Transverse colon (tissue), 4 donors: ENCODE results near the gene MANSC4. TPM values are rescaled to one million over a fixed set of nuclear protein-coding genes. Genes with fewer than 3 reads are reported as not detected.

ENCODE experiments used
- DNase-seq: peaks from one replicate; pipeline ENCODE4 v3.0.0-alpha.2; 2019
- H3K27ac ChIP-seq, 4 donors: fragments of 200-600 bp; sonication (generic); 2 replicates each; pipeline ENCODE4 v1.5.1; 2016 to 2018; ENCODE audit warnings: inconsistent platforms in 4 of 4
- H3K27me3 ChIP-seq: fragments of 200-600 bp; sonication (generic); 2 replicates; pipeline ENCODE4 v1.5.1; 2017; ENCODE audit warnings: inconsistent platforms
- H3K36me3 ChIP-seq, 4 donors: fragments of 200-600 bp; sonication (generic); 2 replicates each; pipeline ENCODE4 v1.5.1; 2017 to 2019; ENCODE audit warnings: inconsistent platforms in 4 of 4
- H3K4me1 ChIP-seq, 4 donors: fragments of 200-600 bp; sonication (generic); 2 replicates each; pipeline ENCODE4 v1.5.1; 2017 to 2020; ENCODE audit warnings: inconsistent platforms in 4 of 4
- H3K4me3 ChIP-seq, 4 donors: fragments of 200-600 bp; sonication (generic); 1 replicate in 1 of 4; 2 replicates in 3 of 4; pipeline versions ENCODE4 v1.5.1 to v1.6.1; 2017 to 2019; ENCODE audit warnings: inconsistent platforms in 4 of 4
- H3K9me3 ChIP-seq, 2 donors: fragments of 200-600 bp; sonication (generic); 2 replicates each; pipeline ENCODE4 v1.5.1; 2017 to 2019; ENCODE audit warnings: inconsistent platforms in 2 of 2
- CTCF ChIP-seq, 5 experiments: fragments of 200-600 bp in 3 of 5; fragments of 450-650 bp in 2 of 5; sonication (generic) in 3 of 5; IDR thresholded peaks; 1 replicate in 2 of 5; 2 replicates in 3 of 5; pipeline ENCODE4 v1.5.1; 2016 to 2017; ENCODE audit warnings: antibody characterized with exemption in 5 of 5, inconsistent platforms in 3 of 5, mild to moderate bottlenecking in 2 of 5, moderate library complexity in 1 of 5
- EP300 ChIP-seq: sonication (generic); formaldehyde crosslinking; IDR thresholded peaks from one replicate; pipeline ENCODE4 v1.6.1; 2017; ENCODE audit warnings: antibody characterized with exemption, low read depth
- POLR2A ChIP-seq: fragments of 450-650 bp; IDR thresholded peaks from one replicate; pipeline ENCODE4 v1.6.1; 2016; ENCODE audit warnings: antibody characterized with exemption, mild to moderate bottlenecking, moderate library complexity
- POLR2AphosphoS5 ChIP-seq, 3 donors: sonication (generic); formaldehyde crosslinking; IDR thresholded peaks; one replicate each; pipeline ENCODE4 v1.6.1; 2016; ENCODE audit warnings: antibody characterized with exemption in 3 of 3
- WGBS, 2 donors: methylation state at CpG; one replicate each; pipeline ENCODE4 v1.1.5; 2018; ENCODE audit warnings: low coverage in 1 of 2; 5-methylcytosine and 5-hydroxymethylcytosine counted together
- in situ Hi-C, 4 donors: fragments of 200-750 bp; cut with MboI; loops; one replicate each; pipeline versions ENCODE4 v1.15.0 to v1.15.1; 2017; ENCODE audit warnings: low sequenced_read_pairs in 3 of 4, low pct_ligation_motif_present in 1 of 4, low pct_unique_long_range_greater_than_20kb in 1 of 4
- intact Hi-C: fragments of 100-400 bp; cut with DNase I; formaldehyde crosslinking; loops from one replicate; pipeline ENCODE4 v1.15.1; 2023; ENCODE audit warnings: low total_unique reads
- total RNA-seq, 4 donors: library from RNA; depleted of rRNA; stranded (reverse); fragments of >200 nt; gene quantifications; one replicate each; pipeline ENCODE4 v1.1.0, GENCODE V29; 2016

Gene MANSC4
- total RNA-seq, 4 donors from 2014 or later = not detected

DNA sequence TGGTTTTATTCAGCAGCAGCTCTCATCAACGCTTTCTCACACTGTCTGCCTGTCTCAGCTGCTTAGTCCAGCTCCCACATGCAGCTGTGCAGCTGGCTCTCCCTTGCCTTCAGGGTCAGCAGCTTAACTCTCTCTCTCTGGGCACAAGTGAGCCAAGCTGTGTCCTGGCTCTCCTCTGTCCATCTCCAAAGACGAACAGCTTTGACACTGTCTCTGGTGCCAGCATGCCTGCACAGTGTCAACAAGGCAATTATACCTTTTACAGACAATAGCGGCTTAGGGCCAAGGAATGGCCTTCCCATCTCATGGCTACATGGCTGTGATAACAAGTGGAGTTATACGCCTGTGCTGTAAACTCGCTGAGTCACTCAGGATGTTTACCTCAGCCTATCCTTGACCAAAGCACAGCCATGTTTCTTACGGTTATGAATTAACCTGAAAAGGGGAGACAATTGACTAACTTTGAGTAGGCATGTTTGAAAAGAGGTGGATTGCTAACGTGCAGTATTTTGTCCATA lies 38.4 kb upstream of the MANSC4 start:
- intact Hi-C loops = loop anchor here (10.0 kb wide), 1 partner anchor 84 kb away; no protein-coding TSS in a partner anchor
- TF ChIP-seq POLR2AphosphoS5 (IDR thresholded peaks at IDR 0.05) = peak in 2 of 3 donors; percentile 9 to 23
- TF ChIP-seq EP300 = no peak
- no peak for DNase-seq
- Histone ChIP-seq H3K4me3 (no peak overlapping the region), H3K27ac (peak overlapping the region in 2 of 4 donors; percentile 16 to 18), H3K4me1 (peaks cover 0 to 18% (median 12%) of the 10 kb centered on the region in 4 donors), H3K27me3 (no peaks in the 10 kb centered on the region), H3K9me3 (no peaks in the 10 kb centered on the region), H3K36me3 (no peaks in the 10 kb centered on the region)
- 45 to 52% methylated on average over 2 to 7 of the region's 7 CpGs for WGBS, 2 donors
- in situ Hi-C loops = loop anchor here in 1 of 4 donors (10.0 kb wide), 1 partner anchor 84 kb away; no protein-coding TSS in a partner anchor

GRCh38 chr12:27817766-27818165 lies 37.7 kb upstream of the MANSC4 start:
- Histone ChIP-seq H3K4me1 (peaks cover 0 to 18% (median 12%) of the 10 kb centered on the region in 4 donors), H3K4me3 (no peak overlapping the region), H3K27me3 (no peaks in the 10 kb centered on the region), H3K9me3 (no peaks in the 10 kb centered on the region), H3K36me3 (no peaks in the 10 kb centered on the region), H3K27ac (peak overlapping the region in 1 of 4 donors; percentile 16)
- in situ Hi-C loops (loop anchor here in 1 of 4 donors (10.0 kb wide), 1 partner anchor 83 kb away; no protein-coding TSS in a partner anchor), intact Hi-C loops (loop anchor here (10.0 kb wide), 1 partner anchor 83 kb away; no protein-coding TSS in a partner anchor)
- WGBS, 2 donors = 76 to 81% methylated on average over 3 to 4 of the region's 4 CpGs
- DNase-seq = no peak
- TF ChIP-seq EP300 (no peak), POLR2AphosphoS5 (IDR thresholded peaks at IDR 0.05) (no peak), POLR2A (no peak), CTCF (IDR thresholded peaks at IDR 0.05) (no peak)

DNA sequence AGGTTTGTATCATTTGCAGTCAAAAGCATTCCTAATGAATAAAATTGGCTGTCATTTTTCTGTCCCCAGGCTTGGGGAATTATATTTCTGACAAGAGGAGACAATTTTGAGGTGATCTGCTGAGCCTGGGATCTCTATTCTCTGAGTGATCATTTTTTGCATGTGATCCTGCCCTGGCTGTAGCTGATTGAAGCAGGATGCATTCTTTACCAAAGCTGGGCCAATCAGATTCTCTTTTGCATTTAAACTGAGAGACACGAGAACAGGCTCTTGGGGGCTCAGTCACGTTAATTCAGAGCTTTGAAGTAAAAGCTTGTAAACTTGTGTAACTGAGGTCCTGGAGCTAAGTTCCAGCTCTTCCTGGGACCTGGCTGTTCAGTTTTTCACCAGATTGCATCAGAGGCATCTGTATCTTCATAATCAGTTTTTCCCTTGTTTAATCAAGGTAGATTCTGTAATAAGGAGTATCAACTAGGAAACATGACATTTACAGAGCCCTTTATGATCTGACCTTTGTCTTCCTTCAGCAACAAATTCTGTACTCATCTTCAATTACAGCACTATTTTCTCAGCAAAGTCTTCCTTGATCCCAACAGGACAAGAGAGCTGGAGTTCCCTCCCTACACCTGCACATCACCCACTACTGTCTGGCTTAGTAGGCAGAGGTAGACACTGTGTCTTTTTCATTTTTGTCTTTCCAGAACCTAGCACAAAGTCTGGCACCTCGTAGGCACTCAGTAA lies 35.0 kb upstream of the MANSC4 start:
- intact Hi-C loops = loop anchor here (10.0 kb wide), 1 partner anchor 80 kb away; no protein-coding TSS in a partner anchor
- peak overlapping the region in 1 of 4 donors; percentile 15 for H3K27ac ChIP-seq
- no peaks in the 10 kb centered on the region for H3K36me3 ChIP-seq
- peaks cover 0 to 4% (median 0%) of the 10 kb centered on the region in 4 donors for H3K4me1 ChIP-seq
- in situ Hi-C loops = loop anchor here in 1 of 4 donors (10.0 kb wide), 1 partner anchor 80 kb away; no protein-coding TSS in a partner anchor
- 10 to 57% methylated on average over 1 to 3 of the region's 3 CpGs for WGBS, 2 donors
- H3K27me3 ChIP-seq = no peaks in the 10 kb centered on the region
- DNase-seq = no peak
- H3K9me3 ChIP-seq = no peaks in the 10 kb centered on the region
- TF ChIP-seq CTCF (IDR thresholded peaks at IDR 0.05) (no peak), POLR2AphosphoS5 (IDR thresholded peaks at IDR 0.05) (no peak), EP300 (no peak), POLR2A (no peak)
- no peak overlapping the region for H3K4me3 ChIP-seq

- TF ChIP-seq POLR2A (no peak), EP300 (no peak)
- H3K36me3 ChIP-seq = no peaks in the 10 kb centered on the region
- H3K27ac ChIP-seq = no peak overlapping the region
- H3K4me3 ChIP-seq = no peak overlapping the region
- 67% methylated on average over 2 of the region's 2 CpGs for WGBS, 2 donors
- no peaks in the 10 kb centered on the region for H3K9me3 ChIP-seq
- intact Hi-C loops (loop anchor here (10.0 kb wide), 1 partner anchor 80 kb away; no protein-coding TSS in a partner anchor), in situ Hi-C loops (loop anchor here in 1 of 4 donors (10.0 kb wide), 1 partner anchor 80 kb away; no protein-coding TSS in a partner anchor)
- peaks cover 0 to 4% (median 0%) of the 10 kb centered on the region in 4 donors for H3K4me1 ChIP-seq
- H3K27me3 ChIP-seq = no peaks in the 10 kb centered on the region
- DNase-seq = no peak
Observed at GRCh38 chr12:27814411-27814810, 34.4 kb upstream of the MANSC4 start.

- no peak overlapping the region for H3K27ac ChIP-seq
- in situ Hi-C loops (loop anchor here in 1 of 4 donors (10.0 kb wide), 1 partner anchor 78 kb away; no protein-coding TSS in a partner anchor), intact Hi-C loops (loop anchor here (10.0 kb wide), 1 partner anchor 78 kb away; no protein-coding TSS in a partner anchor)
- H3K4me3 ChIP-seq = no peak overlapping the region
- no peak for TF ChIP-seq EP300
- no peak for TF ChIP-seq POLR2A
- TF ChIP-seq POLR2AphosphoS5 (IDR thresholded peaks at IDR 0.05) = no peak
- WGBS, 2 donors = 73% methylated on average over 6 of the region's 6 CpGs
- H3K27me3 ChIP-seq = no peaks in the 10 kb centered on the region
- peaks cover 0 to 4% (median 0%) of the 10 kb centered on the region in 4 donors for H3K4me1 ChIP-seq
- H3K36me3 ChIP-seq = no peaks in the 10 kb centered on the region
- DNase-seq = no peak
- H3K9me3 ChIP-seq = no peaks in the 10 kb centered on the region
Observed at GRCh38 chr12:27812502-27812901, 32.5 kb upstream of the MANSC4 start.
